8988T (cell line): ENCODE measurements around the gene PDIA2.
"Not testable (repeated sequence)": the region's sequence is repeated elsewhere in the genome, so short reads cannot be mapped to it uniquely, and the experiment has no call there.

ENCODE experiments used
- DNase-seq: peaks from one replicate; pipeline ENCODE4 v3.0.0; 2011

Gene PDIA2

GRCh38 chr16:283033-283805, at the start of gene PDIA2:
PDIA2 (plus strand) TSS chr16:283164; CDS start chr16:283170, 6 bp downstream.
- DNase-seq: no peak

- peak; percentile 79 for DNase-seq
Observed at GRCh38 chr16:234468-235305, 48.3 kb upstream of the PDIA2 start, which contains the start of gene FAM234A. FAM234A (plus strand) TSS chr16:234821; CDS start chr16:254414, 19,593 bp downstream.

- no peak for DNase-seq
Observed at GRCh38 chr16:239948-240277, 43.1 kb upstream of the PDIA2 start.

GRCh38 chr16:240559-240958, 42.4 kb upstream of the PDIA2 start:
- no peak for DNase-seq

- DNase-seq: no peak
Observed at GRCh38 chr16:242281-242680, 40.7 kb upstream of the PDIA2 start.

- no peak for DNase-seq
Observed at GRCh38 chr16:243348-243747, 39.6 kb upstream of the PDIA2 start.

- DNase-seq: no peak
Observed at GRCh38 chr16:245105-245504, 37.9 kb upstream of the PDIA2 start.

GRCh38 chr16:247027-247426, 35.9 kb upstream of the PDIA2 start:
- no peak for DNase-seq

GRCh38 chr16:249431-249830, 33.5 kb upstream of the PDIA2 start:
- no peak for DNase-seq

- no peak for DNase-seq
Observed at GRCh38 chr16:252366-253337, 30.3 kb upstream of the PDIA2 start.

- DNase-seq: no peak
Observed at GRCh38 chr16:253833-254232, 29.1 kb upstream of the PDIA2 start.

GRCh38 chr16:254461-254860, 28.5 kb upstream of the PDIA2 start:
- DNase-seq: no peak

- DNase-seq: no peak
Observed at GRCh38 chr16:255183-255582, 27.8 kb upstream of the PDIA2 start.

- DNase-seq: not testable (repeated sequence)
Observed at GRCh38 chr16:258091-258490, 24.9 kb upstream of the PDIA2 start.

- DNase-seq: no peak
Observed at GRCh38 chr16:259226-259625, 23.7 kb upstream of the PDIA2 start.

- no peak for DNase-seq
Observed at GRCh38 chr16:259814-260253, 23.1 kb upstream of the PDIA2 start.

GRCh38 chr16:260326-260725, 22.6 kb upstream of the PDIA2 start:
- DNase-seq: no peak

GRCh38 chr16:261031-261691, 21.8 kb upstream of the PDIA2 start:
- no peak for DNase-seq

GRCh38 chr16:262121-262745, 20.7 kb upstream of the PDIA2 start:
- DNase-seq: no peak

GRCh38 chr16:263182-263774, 19.7 kb upstream of the PDIA2 start:
- DNase-seq: no peak

- DNase-seq: no peak
Observed at GRCh38 chr16:263944-264343, 19.0 kb upstream of the PDIA2 start.
